Measurements from ENCODE around the gene IRAK1BP1.

- TF ChIP-seq, protein P1, sequence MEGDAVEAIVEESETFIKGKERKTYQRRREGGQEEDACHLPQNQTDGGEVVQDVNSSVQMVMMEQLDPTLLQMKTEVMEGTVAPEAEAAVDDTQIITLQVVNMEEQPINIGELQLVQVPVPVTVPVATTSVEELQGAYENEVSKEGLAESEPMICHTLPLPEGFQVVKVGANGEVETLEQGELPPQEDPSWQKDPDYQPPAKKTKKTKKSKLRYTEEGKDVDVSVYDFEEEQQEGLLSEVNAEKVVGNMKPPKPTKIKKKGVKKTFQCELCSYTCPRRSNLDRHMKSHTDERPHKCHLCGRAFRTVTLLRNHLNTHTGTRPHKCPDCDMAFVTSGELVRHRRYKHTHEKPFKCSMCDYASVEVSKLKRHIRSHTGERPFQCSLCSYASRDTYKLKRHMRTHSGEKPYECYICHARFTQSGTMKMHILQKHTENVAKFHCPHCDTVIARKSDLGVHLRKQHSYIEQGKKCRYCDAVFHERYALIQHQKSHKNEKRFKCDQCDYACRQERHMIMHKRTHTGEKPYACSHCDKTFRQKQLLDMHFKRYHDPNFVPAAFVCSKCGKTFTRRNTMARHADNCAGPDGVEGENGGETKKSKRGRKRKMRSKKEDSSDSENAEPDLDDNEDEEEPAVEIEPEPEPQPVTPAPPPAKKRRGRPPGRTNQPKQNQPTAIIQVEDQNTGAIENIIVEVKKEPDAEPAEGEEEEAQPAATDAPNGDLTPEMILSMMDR (optimal IDR thresholded peaks at IDR 0.05 in 1 of 3, IDR thresholded peaks at IDR 0.05 in 1 of 3, conservative IDR thresholded peaks at IDR 0.05 in 1 of 3; ENCODE audit: extremely low read depth in 1 of 3, insufficient read depth in 2 of 3, low read length in 3 of 3): no peak
- TF ChIP-seq EZH2 (IDR thresholded peaks at IDR 0.05; ENCODE audit: low read length): no peak
Observed at GRCh38 chr6:78835817-78836216, 31.5 kb upstream of the IRAK1BP1 start.
